ENCODE measurements around the gene ITFG2.

DNA sequence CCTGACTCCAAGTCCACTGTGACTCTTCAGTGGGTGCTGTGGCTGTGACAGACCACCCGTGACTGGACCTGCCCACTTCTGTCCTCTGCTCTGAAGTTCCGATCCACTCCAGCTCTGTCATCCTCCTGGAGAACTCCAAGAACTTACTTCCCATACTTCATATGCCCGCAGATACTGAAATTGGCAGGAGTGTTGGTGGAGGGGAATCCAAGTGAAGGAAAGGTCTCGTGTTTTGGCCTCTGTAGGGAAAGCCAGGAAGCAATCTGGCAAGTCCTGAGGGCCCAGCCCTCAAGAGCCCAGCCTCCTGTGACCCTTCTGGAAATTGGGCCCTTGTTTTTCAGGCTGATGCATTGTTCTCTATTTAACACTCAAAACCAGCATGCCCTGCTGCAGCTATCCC is 40.1 kb upstream of the ITFG2 start:
- TF ChIP-seq FOSL1 (IDR thresholded peaks at IDR 0.05; ENCODE audit: low read depth) (no peak), EZH2 (IDR thresholded peaks at IDR 0.05) (no peak), RAD21 (IDR thresholded peaks at IDR 0.05; ENCODE audit: low read depth) (no peak), POLR2A (IDR thresholded peaks at IDR 0.05; ENCODE audit: borderline replicate concordance, extremely low read depth, insufficient read depth, insufficient read length) (no peak), POLR2AphosphoS5 (IDR thresholded peaks at IDR 0.05; ENCODE audit: low read depth, low read length) (no peak), YY1 (IDR thresholded peaks at IDR 0.05; ENCODE audit: extremely low read depth, insufficient replicate concordance, low read depth, low read length) (no peak), CBX3 (IDR thresholded peaks at IDR 0.05; ENCODE audit: low read depth) (no peak), ZFX (IDR thresholded peaks at IDR 0.05) (no peak), SRF (IDR thresholded peaks at IDR 0.05; ENCODE audit: low read depth) (no peak)
- TF ChIP-seq, protein P1, sequence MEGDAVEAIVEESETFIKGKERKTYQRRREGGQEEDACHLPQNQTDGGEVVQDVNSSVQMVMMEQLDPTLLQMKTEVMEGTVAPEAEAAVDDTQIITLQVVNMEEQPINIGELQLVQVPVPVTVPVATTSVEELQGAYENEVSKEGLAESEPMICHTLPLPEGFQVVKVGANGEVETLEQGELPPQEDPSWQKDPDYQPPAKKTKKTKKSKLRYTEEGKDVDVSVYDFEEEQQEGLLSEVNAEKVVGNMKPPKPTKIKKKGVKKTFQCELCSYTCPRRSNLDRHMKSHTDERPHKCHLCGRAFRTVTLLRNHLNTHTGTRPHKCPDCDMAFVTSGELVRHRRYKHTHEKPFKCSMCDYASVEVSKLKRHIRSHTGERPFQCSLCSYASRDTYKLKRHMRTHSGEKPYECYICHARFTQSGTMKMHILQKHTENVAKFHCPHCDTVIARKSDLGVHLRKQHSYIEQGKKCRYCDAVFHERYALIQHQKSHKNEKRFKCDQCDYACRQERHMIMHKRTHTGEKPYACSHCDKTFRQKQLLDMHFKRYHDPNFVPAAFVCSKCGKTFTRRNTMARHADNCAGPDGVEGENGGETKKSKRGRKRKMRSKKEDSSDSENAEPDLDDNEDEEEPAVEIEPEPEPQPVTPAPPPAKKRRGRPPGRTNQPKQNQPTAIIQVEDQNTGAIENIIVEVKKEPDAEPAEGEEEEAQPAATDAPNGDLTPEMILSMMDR (IDR thresholded peaks at IDR 0.05 in 2 of 3, conservative IDR thresholded peaks at IDR 0.05 in 1 of 3; ENCODE audit: borderline replicate concordance in 1 of 3, insufficient read depth in 1 of 3, low read depth in 2 of 3, low read length in 2 of 3) = no peak
- TF ChIP-seq, protein P2, sequence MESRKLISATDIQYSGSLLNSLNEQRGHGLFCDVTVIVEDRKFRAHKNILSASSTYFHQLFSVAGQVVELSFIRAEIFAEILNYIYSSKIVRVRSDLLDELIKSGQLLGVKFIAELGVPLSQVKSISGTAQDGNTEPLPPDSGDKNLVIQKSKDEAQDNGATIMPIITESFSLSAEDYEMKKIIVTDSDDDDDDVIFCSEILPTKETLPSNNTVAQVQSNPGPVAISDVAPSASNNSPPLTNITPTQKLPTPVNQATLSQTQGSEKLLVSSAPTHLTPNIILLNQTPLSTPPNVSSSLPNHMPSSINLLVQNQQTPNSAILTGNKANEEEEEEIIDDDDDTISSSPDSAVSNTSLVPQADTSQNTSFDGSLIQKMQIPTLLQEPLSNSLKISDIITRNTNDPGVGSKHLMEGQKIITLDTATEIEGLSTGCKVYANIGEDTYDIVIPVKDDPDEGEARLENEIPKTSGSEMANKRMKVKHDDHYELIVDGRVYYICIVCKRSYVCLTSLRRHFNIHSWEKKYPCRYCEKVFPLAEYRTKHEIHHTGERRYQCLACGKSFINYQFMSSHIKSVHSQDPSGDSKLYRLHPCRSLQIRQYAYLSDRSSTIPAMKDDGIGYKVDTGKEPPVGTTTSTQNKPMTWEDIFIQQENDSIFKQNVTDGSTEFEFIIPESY (IDR thresholded peaks at IDR 0.05; ENCODE audit: extremely low read depth, insufficient replicate concordance, low read length) = no peak
- TF ChIP-seq, protein P3, sequence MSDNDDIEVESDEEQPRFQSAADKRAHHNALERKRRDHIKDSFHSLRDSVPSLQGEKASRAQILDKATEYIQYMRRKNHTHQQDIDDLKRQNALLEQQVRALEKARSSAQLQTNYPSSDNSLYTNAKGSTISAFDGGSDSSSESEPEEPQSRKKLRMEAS (IDR thresholded peaks at IDR 0.05) = no peak

Data from HCT116 (cell line).